Measurements from ENCODE around the gene SMAD7. TPM values are rescaled to one million over a fixed set of nuclear protein-coding genes. Genes with fewer than 3 reads are reported as not detected.
A peak's percentile ranks its signal among the peaks of the same experiment; 100 is the strongest.

The SMAD7 gene
- total and polyA plus RNA-seq, 2 experiments from 2014 or later: 6.8 to 51.7 TPM

DNA sequence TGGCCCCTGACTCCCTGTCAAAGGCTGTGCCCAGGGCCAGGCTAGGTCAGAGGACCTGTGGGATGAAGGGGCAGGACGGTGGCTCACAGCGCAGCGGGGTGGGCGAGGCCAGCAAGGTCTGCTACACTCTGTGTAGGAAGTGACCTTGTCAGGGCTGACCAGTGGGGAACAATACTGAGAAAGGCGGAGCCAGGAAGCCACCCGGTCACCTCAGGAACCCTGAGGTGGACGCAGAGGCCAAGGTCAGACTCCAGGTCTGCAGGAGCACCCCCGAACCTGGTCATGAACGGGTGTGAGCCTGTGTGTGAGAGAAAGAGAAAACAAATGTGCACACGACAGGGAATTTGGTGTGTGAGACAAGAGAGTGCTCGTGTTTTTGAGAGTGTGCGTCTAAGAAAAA, 72.3 kb downstream of the SMAD7 start:
- DNase-seq: no peak
- in situ Hi-C loops (cut with MboI): no loop called here
- WGBS, 2 experiments (ENCODE audit: low coverage in 1 of 2, low lambda C conversion rate in 2 of 2, missing lambda C conversion rate in 2 of 2): 73 to 77% methylated on average over 12 of the region's 12 CpGs
- no peak overlapping the region for H3K9ac ChIP-seq
- H4K20me1 ChIP-seq (ENCODE audit: insufficient read depth): no peaks in the 10 kb centered on the region
- 0 out of 2 replicates have a peak overlapping the region, but pooled peaks have one; percentile 5 for H2AFZ ChIP-seq
- no peaks in the 10 kb centered on the region for H3K36me3 ChIP-seq (ENCODE audit: low read depth)
- no peaks in the 10 kb centered on the region for H3K27me3 ChIP-seq (replicated peaks; ENCODE audit: insufficient read depth)
- H3K9me3 ChIP-seq (ENCODE audit: low read depth): no peaks in the 10 kb centered on the region
- peaks cover 13% of the 10 kb centered on the region for H3K4me1 ChIP-seq (ENCODE audit: insufficient read depth)
- TF ChIP-seq EZH2 (IDR thresholded peaks at IDR 0.05; ENCODE audit: insufficient read depth, poor library complexity, severe bottlenecking): no peak
- TF ChIP-seq EZH2phosphoT487 (IDR thresholded peaks at IDR 0.05; ENCODE audit: insufficient read depth, low read depth): no peak
- no peak overlapping the region for H3K4me3 ChIP-seq
- no peaks in the 10 kb centered on the region; the same call in 1 of the 2 replicates for H3K79me2 ChIP-seq (ENCODE audit: insufficient read depth)
- no peak overlapping the region for H3K4me2 ChIP-seq (ENCODE audit: unreplicated experiment)
- no peaks in the 10 kb centered on the region for H3F3A ChIP-seq (ENCODE audit: insufficient read depth)
- H3K27ac ChIP-seq: no peak overlapping the region
- H3K9me2 ChIP-seq (ENCODE audit: insufficient read depth): no peaks in the 10 kb centered on the region

DNA sequence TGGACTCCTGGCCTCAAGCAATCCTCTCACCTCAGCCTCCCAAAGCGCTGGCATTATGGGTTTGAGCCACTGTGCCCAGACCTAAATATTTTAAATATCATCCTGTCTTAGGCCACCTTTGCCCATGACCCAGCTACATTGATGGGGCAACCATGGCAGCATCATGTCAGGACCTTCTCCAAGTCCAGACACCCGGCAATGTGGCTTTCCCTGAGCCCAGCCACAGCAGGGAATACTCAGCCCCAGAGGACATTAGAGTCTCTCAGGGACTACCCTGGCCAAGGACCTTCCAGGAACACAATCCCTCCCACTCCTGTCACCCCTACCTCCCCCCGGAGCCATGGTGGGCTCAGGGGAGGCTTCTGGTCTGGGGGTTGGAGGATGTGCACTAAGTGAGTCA, 72.8 kb downstream of the SMAD7 start:
- Histone ChIP-seq H3K79me2 (ENCODE audit: insufficient read depth) (no peaks in the 10 kb centered on the region; the same call in 1 of the 2 replicates), H3K27ac (no peak overlapping the region), H3K9me3 (ENCODE audit: low read depth) (no peaks in the 10 kb centered on the region), H3K9me2 (ENCODE audit: insufficient read depth) (no peaks in the 10 kb centered on the region), H2AFZ (no peak overlapping the region), H3K4me2 (ENCODE audit: unreplicated experiment) (no peak overlapping the region), H4K20me1 (ENCODE audit: insufficient read depth) (no peaks in the 10 kb centered on the region), H3K4me3 (no peak overlapping the region), H3K36me3 (ENCODE audit: low read depth) (no peaks in the 10 kb centered on the region), H3K9ac (no peak overlapping the region), H3K4me1 (ENCODE audit: insufficient read depth) (peaks cover 17% of the 10 kb centered on the region), H3F3A (ENCODE audit: insufficient read depth) (peaks cover 3% of the 10 kb centered on the region; the same call in 1 of the 2 replicates), H3K27me3 (replicated peaks; ENCODE audit: insufficient read depth) (no peaks in the 10 kb centered on the region)
- DNase-seq: no peak
- TF ChIP-seq EZH2phosphoT487 (IDR thresholded peaks at IDR 0.05; ENCODE audit: insufficient read depth, low read depth): no peak
- 71 to 73% methylated on average over 3 of the region's 3 CpGs for WGBS, 2 experiments (ENCODE audit: low coverage in 1 of 2, low lambda C conversion rate in 2 of 2, missing lambda C conversion rate in 2 of 2)
- in situ Hi-C loops (cut with MboI): no loop called here

DNA sequence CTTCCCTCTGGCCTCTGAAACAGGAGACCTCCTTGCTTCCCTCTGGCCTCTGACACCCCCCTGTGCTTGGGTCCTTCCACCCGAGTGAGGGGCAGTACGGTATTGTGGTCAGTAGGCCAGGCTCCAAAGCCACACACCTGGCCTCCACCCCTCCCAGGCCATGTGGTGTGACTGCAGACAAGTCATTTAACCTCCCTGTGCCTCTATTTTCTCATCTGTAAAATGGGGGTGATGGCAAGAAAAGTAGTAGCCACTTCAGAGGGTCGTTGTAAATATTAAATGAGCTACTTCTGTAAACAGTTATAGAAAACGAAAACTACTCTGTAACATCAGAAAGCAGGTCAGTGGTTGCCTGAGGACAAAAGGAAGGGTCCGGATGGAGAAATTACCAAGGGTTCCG, 74.2 kb downstream of the SMAD7 start:
- 95 to 97% methylated on average over 6 of the region's 6 CpGs for WGBS, 2 experiments (ENCODE audit: low coverage in 1 of 2, low lambda C conversion rate in 2 of 2, missing lambda C conversion rate in 2 of 2)
- Histone ChIP-seq H3F3A (ENCODE audit: insufficient read depth) (peaks cover 12% of the 10 kb centered on the region; the same call in 1 of the 2 replicates), H3K79me2 (ENCODE audit: insufficient read depth) (no peaks in the 10 kb centered on the region; the same call in 1 of the 2 replicates), H3K9ac (no peak overlapping the region), H3K27me3 (replicated peaks; ENCODE audit: insufficient read depth) (no peaks in the 10 kb centered on the region), H4K20me1 (ENCODE audit: insufficient read depth) (no peaks in the 10 kb centered on the region), H3K36me3 (ENCODE audit: low read depth) (no peaks in the 10 kb centered on the region), H3K4me3 (no peak overlapping the region), H3K9me3 (ENCODE audit: low read depth) (no peaks in the 10 kb centered on the region), H3K9me2 (ENCODE audit: insufficient read depth) (no peaks in the 10 kb centered on the region), H2AFZ (no peak overlapping the region), H3K27ac (no peak overlapping the region), H3K4me1 (ENCODE audit: insufficient read depth) (peaks cover 26% of the 10 kb centered on the region), H3K4me2 (ENCODE audit: unreplicated experiment) (no peak overlapping the region)
- TF ChIP-seq EZH2 (IDR thresholded peaks at IDR 0.05; ENCODE audit: insufficient read depth, poor library complexity, severe bottlenecking): no peak
- in situ Hi-C loops (cut with MboI): no loop called here
- no peak for DNase-seq

DNA sequence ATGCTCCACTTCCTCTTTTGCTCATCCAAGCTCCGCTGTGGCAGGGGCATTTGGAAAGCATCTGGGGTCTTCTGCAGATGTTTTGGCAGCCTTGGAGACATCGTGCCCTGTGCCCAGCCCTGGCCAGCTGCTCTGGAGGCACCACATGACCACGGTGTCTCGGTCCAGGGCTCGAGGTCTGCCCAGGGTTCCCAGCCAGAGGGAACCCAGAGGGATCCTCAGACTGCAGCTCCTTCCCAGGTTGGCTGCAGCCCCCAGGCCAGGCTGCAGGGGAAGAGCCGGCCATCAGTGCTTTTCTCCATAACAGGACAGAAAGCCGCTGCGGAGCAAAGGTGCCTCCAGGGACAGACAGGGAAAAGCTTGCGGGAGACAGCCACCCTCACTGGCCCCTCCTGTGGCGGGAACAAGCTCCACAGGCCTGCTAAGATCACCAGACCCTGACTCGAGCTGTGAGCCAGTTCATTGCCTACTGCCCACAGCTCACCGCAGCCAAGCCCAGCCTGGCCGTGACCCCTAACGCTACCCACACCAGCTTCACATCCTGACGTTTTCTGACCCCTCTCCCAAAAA, 74.7 kb downstream of the SMAD7 start:
- WGBS, 2 experiments (ENCODE audit: low coverage in 1 of 2, low lambda C conversion rate in 2 of 2, missing lambda C conversion rate in 2 of 2): 84 to 90% methylated on average over 15 of the region's 15 CpGs
- no peak for DNase-seq
- H3K27ac ChIP-seq: no peak overlapping the region

More for the DNA sequence above, 74.7 kb downstream of the SMAD7 start:
- no peaks in the 10 kb centered on the region; the same call in 1 of the 2 replicates for H3K79me2 ChIP-seq (ENCODE audit: insufficient read depth)
- no peaks in the 10 kb centered on the region for H3K36me3 ChIP-seq (ENCODE audit: low read depth)
- peaks cover 12% of the 10 kb centered on the region; the same call in 1 of the 2 replicates for H3F3A ChIP-seq (ENCODE audit: insufficient read depth)
- no peaks in the 10 kb centered on the region for H3K9me2 ChIP-seq (ENCODE audit: insufficient read depth)
- H2AFZ ChIP-seq: no peak overlapping the region
- no peak overlapping the region for H3K4me3 ChIP-seq
- in situ Hi-C loops (cut with MboI): no loop called here
- TF ChIP-seq EZH2 (IDR thresholded peaks at IDR 0.05; ENCODE audit: insufficient read depth, poor library complexity, severe bottlenecking) (no peak), EZH2phosphoT487 (IDR thresholded peaks at IDR 0.05; ENCODE audit: insufficient read depth, low read depth) (no peak)
- H4K20me1 ChIP-seq (ENCODE audit: insufficient read depth): no peaks in the 10 kb centered on the region
- no peak overlapping the region for H3K4me2 ChIP-seq (ENCODE audit: unreplicated experiment)
- H3K27me3 ChIP-seq (replicated peaks; ENCODE audit: insufficient read depth): no peaks in the 10 kb centered on the region
- peaks cover 26% of the 10 kb centered on the region for H3K4me1 ChIP-seq (ENCODE audit: insufficient read depth)
- H3K9me3 ChIP-seq (ENCODE audit: low read depth): no peaks in the 10 kb centered on the region
- H3K9ac ChIP-seq: no peak overlapping the region

Data from GM23248 (cell line).